Measurements from ENCODE around the gene BAG1.
A peak's percentile ranks its signal among the peaks of the same experiment; 100 is the strongest.

BAG1 gene

DNA sequence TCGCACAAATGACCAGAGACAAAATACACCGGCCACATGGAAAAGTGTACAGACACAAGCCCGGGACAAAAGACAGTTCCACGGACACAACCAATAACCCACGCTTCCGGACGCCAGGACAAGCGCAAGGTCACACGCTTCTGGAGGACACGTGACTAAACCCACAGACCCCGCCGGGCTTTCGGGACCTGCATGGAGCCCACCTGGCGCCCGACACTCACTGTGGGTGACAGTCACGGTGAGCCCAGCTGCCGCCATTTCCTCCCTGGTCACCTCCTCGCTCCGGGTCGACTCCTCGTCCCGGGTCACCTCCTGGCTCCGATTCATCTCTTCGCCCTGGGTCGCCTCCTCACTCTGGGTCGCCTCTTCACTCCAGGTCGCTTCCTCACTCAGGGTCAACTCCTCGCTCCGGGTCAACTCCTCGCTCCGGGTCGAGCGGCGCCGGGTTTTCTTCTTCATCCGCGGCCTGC is 470 bp downstream of the BAG1 start:
- peak overlapping the region; percentile 96 for H3K4me3 ChIP-seq (ENCODE audit: low read depth, low read length)
- TF ChIP-seq, protein P1, sequence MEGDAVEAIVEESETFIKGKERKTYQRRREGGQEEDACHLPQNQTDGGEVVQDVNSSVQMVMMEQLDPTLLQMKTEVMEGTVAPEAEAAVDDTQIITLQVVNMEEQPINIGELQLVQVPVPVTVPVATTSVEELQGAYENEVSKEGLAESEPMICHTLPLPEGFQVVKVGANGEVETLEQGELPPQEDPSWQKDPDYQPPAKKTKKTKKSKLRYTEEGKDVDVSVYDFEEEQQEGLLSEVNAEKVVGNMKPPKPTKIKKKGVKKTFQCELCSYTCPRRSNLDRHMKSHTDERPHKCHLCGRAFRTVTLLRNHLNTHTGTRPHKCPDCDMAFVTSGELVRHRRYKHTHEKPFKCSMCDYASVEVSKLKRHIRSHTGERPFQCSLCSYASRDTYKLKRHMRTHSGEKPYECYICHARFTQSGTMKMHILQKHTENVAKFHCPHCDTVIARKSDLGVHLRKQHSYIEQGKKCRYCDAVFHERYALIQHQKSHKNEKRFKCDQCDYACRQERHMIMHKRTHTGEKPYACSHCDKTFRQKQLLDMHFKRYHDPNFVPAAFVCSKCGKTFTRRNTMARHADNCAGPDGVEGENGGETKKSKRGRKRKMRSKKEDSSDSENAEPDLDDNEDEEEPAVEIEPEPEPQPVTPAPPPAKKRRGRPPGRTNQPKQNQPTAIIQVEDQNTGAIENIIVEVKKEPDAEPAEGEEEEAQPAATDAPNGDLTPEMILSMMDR (IDR thresholded peaks at IDR 0.05; ENCODE audit: low read depth, low read length), result no peak

DNA sequence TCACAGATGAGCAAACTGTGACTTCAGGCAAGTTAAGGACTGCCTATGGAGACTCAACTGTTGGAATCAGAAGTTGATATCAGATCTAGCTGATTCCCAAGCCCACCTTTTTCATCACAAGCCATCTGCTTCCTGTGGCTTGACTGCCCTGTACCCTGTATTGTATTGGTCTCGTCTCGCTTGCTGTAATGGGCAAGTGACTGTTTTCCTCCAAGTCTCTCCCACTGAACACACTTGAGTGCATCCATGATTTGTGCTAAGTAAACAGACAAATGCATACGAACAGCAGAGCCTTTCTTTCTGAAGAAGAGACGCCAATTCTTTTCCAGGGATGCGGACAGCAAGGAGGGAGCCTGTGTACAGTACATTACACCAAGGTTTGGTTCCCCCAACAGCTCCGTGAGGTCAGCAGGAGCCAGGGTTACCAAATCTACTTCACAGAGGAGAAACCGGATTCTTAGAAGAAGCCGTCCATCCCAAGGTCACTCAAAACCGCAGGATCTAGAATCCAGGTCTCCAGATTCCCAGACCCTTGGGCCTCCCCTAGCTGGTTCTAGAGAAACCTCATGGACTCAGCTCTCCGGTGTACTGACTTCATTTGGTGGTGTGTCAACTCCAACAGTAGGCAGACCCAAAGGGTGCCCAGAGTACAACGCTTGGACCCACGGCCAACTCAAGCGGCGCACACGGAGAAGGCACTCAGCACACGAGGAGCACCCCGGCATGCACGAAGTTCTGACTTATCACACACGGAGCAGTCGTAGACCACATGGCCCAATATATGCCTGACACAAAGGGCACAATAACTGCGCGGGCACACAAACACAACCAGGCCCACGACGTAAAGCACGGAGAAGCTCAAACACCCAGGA is 1.1 kb downstream of the BAG1 start:
- peak overlapping the region; percentile 96 for H3K4me3 ChIP-seq (ENCODE audit: low read depth, low read length)
- TF ChIP-seq, protein P1 (IDR thresholded peaks at IDR 0.05; ENCODE audit: low read depth, low read length), result no peak

DNA sequence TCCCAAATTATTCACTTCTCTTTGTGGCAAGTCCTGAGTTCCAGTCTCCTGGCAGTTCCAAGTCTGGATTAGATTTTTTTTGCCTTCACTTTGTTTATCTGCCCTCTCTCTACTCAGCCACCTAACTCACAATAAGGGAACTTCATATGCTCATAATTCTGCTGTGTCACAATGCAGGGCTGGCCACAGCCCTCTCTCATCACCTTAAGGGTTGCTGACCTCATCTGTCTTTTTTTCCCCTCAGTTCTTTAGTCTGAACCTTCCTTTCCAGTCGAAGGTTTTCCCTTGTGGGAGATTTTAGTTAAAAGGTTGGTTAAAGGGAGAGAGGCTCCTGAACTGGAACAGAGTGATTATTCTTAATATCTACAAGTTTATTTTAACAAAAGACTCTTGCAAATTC is 4.1 kb downstream of the BAG1 start:
- no peak overlapping the region for H3K4me3 ChIP-seq (ENCODE audit: low read depth, low read length)

GRCh38 chr9:33257276-33257675 is 7.2 kb downstream of the BAG1 start:
- TF ChIP-seq, protein P1 (IDR thresholded peaks at IDR 0.05; ENCODE audit: low read depth, low read length), result no peak
- H3K4me3 ChIP-seq (ENCODE audit: low read depth, low read length), result no peak overlapping the region

More for the DNA sequence above, 4.1 kb downstream of the BAG1 start:
- TF ChIP-seq, protein P1 (IDR thresholded peaks at IDR 0.05; ENCODE audit: low read depth, low read length), result no peak

GRCh38 chr9:33256236-33256635 is 8.3 kb downstream of the BAG1 start:
- no peak overlapping the region for H3K4me3 ChIP-seq (ENCODE audit: low read depth, low read length)
- TF ChIP-seq, protein P1 (IDR thresholded peaks at IDR 0.05; ENCODE audit: low read depth, low read length), result no peak

DNA sequence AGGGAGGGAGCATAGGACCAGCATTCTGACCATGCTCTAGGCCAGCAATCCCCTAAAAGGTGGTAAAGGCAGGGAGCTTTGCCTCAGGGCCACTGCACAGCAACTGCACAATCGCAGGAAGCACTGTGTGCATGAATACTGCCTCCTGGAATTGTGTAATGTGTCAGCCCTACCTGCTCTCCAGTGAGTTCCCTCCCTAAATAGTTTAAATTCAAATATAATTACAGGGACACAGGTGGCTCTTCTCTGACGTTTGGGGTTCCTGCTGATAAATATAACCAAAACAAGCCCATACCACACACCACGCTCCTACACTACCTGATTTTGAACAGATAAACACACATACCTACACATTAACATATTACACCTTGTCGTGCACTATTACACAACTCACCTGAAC is 9.0 kb downstream of the BAG1 start:
- H3K4me3 ChIP-seq (ENCODE audit: low read depth, low read length), result no peak overlapping the region
- TF ChIP-seq, protein P1 (IDR thresholded peaks at IDR 0.05; ENCODE audit: low read depth, low read length), result no peak

DNA sequence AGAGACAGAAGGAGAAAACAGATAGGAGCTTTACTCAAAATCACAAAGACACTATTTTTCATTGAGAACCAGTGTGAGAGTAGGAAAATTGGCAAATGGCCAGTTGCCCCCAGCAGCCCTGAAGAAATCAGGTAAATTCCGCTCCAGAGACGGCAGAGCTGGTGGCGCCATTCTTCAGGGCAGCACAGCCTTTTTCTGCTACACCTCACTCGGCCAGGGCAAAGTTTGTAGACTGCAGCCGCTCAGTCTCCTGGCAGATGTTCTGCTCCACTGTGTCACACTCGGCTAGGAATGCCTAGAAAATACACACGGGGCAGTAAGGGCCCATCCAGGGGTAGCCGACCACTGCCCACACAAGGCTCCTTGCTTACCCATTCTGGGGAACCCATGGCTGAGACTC is 9.5 kb downstream of the BAG1 start:
- TF ChIP-seq, protein P1 (IDR thresholded peaks at IDR 0.05; ENCODE audit: low read depth, low read length), result no peak
- no peak overlapping the region for H3K4me3 ChIP-seq (ENCODE audit: low read depth, low read length)
